HG03439 (cell line): ENCODE results near the gene CTNS.
"Not testable (repeated sequence)": the region's sequence is repeated elsewhere in the genome, so short reads cannot be mapped to it uniquely, and the experiment has no call there.

Source experiments
- ATAC-seq: cut with Tn5 transposase; IDR thresholded peaks from one replicate; pipeline ENCODE4 v1.9.1; 2021; ENCODE audit warnings: mild to moderate bottlenecking, moderate library complexity; ENCODE audit not compliant: unreplicated experiment

Gene CTNS

DNA sequence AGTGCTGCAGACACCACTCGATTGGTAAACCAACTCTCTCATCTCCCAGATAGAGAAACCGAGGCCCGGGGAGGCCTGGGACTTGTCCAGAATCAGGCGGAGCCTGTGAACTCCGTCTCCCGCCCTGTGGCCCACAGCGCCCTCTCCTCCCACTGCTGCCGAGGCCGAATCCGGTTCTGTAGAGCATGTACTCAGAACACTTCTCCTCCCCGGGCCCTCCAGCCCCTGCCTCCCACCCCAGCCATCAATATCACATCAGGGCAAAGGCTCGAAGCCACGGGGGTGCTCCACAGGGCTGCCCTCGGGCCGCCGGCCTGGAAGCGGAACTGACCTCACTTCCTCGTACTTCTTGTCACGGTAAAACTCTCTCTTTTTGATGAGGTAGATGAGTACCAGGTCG, 45.0 kb downstream of the CTNS start:
- ATAC-seq, result no peak

DNA sequence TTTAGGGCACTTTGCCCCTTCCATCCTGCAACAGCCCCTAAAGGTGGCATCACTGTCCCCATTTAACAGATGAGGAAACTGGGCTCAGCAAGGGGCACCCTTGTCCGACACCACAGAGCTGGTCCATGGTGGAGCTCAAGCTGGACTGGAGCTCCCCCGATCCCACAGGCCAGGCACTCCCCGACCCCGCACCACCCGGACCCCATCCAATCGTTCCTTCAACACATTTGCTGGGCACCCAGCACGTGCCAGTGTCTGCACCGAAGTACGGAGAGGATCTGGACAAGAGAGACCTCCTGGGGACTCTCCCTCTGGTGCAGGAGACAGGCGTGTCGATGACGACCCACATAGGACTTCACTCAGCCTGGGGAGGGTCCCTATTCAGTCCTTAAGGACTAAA, 45.5 kb downstream of the CTNS start:
- no peak for ATAC-seq

- peak; percentile 70 for ATAC-seq
These were observed 46.5 kb downstream of the CTNS start for GRCh38 chr17:3683054-3683511.

DNA sequence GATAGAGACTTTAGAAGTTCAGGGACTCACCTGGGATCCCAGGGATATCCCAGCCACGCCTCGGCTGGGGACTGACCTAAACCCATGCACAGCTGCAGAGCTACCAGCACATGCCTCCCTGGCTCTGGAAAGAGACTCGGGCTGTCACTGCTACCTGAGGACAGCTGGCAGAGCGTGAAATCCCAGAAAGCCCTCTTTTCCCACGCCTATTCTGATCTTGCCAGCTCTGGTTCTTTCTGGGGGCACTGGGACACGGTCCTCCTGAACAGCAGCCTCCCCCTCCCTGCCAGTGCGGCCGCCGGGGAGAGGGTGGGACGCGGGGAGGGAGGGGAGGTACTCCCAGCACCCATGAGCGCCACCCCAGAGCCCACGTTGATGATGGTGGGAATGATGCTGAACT, 48.6 kb downstream of the CTNS start:
- ATAC-seq, result no peak

DNA sequence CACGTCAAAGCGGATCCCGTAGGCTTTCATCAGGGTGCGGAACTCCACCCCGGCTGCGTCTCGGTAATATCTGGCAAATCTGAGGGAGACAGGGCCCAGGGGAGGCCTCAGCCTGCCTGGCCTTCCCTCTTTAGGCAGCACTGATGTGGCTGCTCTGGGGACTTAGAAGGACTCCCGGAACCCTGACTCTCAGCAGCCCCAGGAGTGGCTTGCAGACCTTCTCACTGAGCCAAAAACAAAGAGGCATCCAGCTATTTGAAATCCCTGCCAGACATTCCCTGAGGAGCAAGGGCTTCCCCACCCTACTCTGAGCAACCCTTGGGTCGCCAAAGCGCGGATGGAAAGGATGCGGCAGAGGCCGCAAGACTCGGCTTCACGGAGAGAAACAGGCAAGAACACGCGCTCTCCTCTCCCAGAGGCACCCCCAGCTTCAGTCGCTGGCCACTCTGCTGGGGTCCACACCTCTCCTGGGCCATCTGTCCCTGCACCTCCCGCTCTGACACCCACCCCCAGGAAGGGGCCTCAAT, 51.5 kb downstream of the CTNS start:
- ATAC-seq, result no peak

DNA sequence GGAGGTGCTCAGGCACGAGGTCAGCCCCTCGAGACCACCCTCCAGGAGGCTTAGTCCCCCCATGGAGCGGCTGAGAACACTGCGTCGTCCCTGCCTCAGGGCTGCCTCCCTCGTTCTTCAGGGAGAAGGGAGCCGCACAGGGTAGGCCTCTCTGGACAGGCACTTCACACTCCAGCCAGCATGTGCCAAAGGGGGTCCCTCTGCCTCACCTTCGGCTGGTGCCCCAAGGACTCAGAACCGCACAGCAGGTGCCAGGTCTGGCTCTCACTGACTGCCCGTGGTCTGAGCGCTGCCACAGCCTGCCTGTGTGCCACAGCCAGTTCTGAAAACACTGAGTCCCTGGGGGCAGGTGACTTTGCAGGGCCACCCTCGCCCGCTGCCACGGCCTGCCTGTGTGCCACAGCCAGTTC, 52.3 kb downstream of the CTNS start:
- ATAC-seq, result no peak

GRCh38 chr17:3689262-3690093, 52.9 kb downstream of the CTNS start:
- no peak for ATAC-seq

DNA sequence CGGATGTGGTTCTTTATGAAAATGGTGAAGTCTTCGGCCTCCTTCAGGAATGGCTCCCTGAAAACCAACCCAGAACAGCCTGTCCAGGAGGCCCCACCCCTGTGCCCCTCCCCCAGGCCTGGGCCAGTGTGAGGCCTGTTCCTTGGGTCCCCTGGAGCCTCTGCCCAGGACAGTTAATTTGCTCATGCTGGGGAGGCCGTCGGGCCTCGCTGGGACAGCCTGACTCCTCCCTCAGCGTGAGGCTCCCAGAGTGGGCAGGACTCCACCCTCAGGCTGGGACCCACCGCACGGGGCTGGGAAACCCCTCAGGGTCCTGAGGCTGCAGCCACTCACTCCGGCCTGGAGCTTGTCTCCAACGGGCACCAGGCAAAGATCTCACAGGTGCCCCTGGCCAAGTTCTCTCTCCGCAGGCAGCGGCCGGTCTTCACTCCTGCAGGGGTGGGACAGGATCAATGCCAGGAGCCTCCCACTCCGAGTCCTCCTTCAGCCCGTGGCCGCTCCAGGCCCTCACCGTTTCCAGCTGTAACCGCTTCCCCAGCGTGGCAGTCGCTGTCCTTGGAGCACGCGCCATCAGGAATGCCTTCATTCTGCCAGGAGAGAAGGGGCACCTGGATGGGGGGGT, 53.6 kb downstream of the CTNS start:
- no peak for ATAC-seq

DNA sequence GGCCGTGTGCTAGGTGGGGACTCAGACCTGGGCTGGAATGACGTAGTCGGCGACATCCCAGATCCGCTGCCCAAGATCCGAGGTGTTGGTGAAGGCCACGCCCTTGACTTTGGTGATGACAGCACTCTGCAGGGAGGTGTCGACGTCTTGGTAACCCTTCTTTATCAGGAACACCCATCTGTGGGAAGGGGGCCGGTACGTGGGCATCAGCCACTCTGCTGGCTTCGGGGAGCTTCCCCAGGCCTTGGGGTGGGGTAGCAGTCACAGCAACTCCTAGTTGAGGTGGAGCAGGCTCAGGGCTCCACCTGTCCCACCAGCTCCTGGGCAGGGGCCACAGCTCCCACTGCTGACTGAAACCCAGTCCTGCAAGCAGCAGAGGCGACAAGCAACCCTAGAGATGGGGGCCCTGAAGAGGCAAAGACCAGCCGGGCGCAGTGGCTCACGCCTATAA, 55.1 kb downstream of the CTNS start:
- ATAC-seq, result no peak

- ATAC-seq, result no peak
These were observed 55.8 kb downstream of the CTNS start for GRCh38 chr17:3692346-3692745.

GRCh38 chr17:3693141-3693540, 56.6 kb downstream of the CTNS start:
- no peak for ATAC-seq

GRCh38 chr17:3693829-3694231, 57.3 kb downstream of the CTNS start:
- ATAC-seq, result peak; percentile 45

GRCh38 chr17:3695129-3695722, 58.7 kb downstream of the CTNS start:
- no peak for ATAC-seq

- ATAC-seq, result no peak
These were observed 59.3 kb downstream of the CTNS start, which contains the start of gene P2RX5 for GRCh38 chr17:3695723-3696411. Gene P2RX5, minus strand, starts transcription at chr17:3696155. Its CDS starts 150 bp downstream, at chr17:3696005.

DNA sequence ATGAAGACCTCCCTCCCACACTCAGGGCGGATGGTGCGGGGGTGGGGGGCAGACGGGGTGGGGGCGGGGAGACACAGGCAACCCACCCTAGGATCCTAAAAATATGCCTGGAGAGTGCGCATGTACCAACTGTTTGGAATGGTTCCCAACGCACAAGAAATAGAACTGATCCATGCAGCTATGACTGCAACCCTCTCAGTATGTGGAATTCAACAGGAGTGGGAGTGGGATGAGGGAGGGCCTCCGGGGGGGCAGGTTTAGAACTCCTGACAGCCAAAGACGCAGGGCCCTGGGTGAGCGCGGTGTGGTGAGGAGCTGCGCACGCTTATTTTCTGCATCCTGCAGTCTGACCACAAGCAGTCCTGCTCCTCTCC, 60.5 kb downstream of the CTNS start:
- ATAC-seq, result no peak

DNA sequence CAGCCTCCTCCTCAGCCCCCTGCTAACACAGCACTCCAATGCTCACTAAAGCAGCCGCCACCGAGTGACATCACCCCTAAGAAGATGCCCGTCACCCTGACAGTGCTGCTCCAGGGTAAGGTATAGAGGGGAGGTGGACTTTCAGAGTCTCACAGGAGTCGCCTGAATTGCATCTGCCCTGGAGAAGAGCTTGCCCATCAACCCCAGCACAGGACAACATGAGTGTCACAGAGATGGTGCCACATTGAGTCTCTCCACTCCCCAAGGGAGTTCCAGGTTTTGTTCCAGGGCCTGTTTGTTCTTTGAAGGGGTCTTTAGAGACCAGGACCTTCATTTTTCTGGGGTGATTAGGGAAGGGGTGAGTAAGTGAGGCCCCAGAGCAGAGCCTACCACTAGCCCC, 61.6 kb downstream of the CTNS start:
- ATAC-seq, result no peak

- no peak for ATAC-seq
These were observed 63.4 kb downstream of the CTNS start for GRCh38 chr17:3699951-3700350.

- ATAC-seq, result not testable (repeated sequence)
These were observed 65.5 kb downstream of the CTNS start for GRCh38 chr17:3702041-3702539.

- ATAC-seq, result no peak
These were observed 68.6 kb downstream of the CTNS start for GRCh38 chr17:3704931-3705717.

- ATAC-seq, result not testable (repeated sequence)
These were observed 69.1 kb downstream of the CTNS start for GRCh38 chr17:3705718-3705984.
